SIG-M5 treated with dmso at 0.1 percent for 504 hours (cell line): ENCODE measurements around the gene COL16A1.

ENCODE experiments used
- DNase-seq: peaks from one replicate; lab custom pipeline; 2025; ENCODE audit not compliant: unreplicated experiment; lab: John Stamatoyannopoulos, UW

The COL16A1 gene

DNA sequence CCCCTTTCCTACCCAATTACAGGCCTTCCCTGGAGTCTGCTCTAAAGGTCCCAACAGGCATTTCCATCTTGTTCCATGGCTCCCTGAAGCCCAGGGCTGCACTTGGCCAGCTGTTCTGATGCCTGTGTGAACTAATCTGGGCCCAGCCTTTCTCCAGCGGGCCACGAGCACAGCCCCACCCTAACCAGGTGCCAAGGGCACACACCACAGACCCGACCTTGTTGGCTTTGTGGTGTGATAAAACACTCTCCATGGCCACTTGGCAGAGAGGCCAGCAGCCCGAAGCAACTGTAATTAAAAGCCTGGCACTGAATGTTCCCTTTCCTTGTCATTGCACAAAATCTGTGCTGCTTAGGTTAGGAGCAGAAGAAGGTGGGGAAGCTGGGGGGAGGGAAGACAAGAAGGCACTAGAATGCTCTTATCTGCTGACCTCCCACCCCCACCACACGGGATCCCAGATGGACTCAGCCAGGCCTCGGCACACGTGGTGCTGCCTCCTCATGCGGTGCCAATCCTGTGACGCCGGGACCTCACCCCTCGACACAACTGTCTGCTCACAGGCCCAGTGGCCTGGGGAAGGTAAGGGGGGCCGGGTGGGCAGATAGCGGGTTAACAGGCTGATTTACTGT lies 76.4 kb downstream of the COL16A1 start:
- DNase-seq = no peak

DNA sequence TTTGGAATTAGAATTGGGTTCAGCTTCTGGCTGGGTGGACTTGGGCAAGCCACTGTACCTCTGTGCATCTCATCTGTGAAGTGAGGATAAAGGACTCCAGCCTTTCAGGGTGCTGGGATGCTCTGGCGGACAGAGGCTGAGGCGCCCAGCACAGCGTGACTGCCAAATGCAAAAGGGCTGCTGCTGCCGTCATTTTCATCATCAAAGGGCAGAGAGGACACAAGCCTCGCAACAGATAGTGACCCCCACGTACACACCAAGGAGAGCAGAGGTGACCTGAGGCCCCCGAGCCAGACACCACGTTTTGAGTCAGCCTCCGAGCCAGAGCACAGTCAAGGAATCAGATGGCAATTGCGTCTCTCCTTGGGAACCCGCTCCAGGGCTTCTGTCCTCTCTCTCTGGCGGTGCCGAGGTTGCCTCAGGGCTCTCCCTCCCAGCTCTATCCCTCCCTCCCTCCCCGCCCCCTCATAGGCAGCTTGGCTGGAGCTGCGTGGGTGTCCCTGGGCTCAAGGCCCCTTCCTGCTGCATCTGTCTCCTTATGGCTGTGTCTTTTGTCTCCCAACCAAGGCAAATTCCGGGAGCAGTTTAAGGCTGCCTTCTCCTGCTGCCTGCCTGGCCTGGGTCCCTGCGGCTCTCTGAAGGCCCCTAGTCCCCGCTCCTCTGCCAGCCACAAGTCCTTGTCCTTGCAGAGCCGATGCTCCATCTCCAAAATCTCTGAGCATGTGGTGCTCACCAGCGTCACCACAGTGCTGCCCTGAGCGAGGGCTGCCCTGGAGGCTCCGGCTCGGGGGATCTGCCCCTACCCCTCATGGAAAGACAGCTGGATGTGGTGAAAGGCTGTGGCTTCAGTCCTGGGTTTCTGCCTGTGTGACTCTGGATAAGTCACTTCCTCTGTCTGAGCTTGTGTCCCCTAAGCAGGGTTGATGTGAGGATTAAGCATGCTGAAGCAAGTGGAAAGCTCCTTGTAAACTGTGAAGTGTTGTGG lies 77.3 kb downstream of the COL16A1 start:
- DNase-seq = no peak

DNA sequence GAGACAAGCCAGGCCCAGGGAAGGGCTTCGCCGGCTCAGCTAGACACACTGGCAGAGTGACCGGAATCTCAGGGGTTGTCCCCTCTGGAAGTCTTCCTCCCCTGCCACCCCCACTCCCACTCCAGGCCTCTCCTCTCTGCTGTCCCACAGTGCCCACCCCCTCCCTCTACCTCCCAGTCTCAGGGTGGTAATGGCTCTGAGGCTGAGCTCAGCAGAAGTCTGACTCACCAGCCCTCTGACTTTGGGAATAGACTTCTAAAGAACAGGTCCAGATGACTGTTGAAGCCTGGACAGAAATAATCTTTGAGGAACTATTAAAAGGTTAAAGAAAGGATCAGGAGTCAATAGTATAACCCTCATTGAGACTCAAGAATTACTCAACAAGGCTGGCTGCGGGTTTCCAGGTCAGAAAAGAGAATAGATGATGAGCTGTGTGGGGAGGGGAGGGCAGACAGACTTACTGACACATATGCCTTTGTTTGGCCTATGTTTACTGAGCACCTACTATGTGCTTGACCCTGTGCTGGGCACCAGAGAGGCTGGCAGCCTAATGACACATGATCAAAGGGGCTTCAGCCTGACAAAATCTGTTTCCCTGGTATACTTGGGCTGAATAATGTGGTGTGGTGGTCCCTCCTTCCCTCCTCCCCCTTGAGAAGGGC lies 78.1 kb downstream of the COL16A1 start:
- peak; percentile 58 for DNase-seq

DNA sequence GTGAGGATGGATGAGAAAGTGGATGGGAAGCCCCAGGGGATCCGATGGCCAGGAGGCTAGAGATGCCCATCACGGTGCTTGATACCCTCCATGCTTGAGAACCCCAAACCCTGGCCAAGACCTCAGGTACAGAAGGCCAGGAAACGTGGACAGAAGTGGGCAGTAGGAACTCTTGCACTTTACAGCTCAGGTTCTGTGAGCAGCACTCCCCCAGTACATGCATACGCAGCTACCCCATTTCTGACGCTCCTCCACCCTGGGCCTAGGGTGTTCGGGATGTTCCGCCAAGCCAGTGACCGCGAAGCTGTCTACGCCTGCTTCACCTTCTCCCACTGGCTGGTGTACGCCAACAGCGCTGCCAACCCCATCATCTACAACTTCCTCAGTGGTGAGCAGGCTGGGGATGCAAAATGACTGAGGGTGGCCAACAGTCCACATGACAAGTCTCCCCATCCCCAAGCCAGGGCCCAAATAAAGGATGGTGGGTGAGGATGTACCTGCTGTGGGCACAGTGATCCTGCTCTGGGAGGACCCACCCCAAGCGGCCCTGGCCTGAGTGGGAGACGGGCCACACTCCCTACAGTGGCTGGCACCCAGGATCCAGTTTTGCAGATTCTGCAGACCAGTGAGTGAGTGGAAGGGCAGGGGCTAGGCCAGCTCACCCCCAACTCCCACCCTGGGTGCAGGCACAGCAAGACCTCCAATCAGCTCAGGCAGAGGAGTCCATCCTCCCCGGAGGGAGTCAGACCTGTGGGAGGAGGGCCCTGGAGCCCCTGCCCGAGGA lies 78.9 kb downstream of the COL16A1 start:
- DNase-seq = no peak

DNA sequence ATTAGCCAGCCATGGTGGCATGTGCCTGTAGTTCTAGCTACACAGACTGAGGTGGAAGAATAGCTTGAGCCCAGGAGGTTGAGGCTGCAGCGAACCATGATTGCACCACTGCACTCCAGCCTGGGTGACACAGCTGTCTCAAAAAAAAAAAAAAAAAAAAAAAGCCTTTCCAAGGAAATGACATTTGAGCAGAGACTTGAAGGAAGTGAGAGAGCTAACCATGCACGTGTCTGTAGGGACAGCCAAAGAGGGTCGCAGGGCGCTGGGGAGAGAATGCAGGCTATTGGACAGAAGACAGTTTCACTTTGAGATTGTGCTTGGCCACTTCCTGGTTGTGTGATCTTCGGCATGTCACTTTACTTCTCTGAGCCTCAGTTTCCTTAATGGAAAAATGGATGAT lies 79.5 kb downstream of the COL16A1 start:
- DNase-seq = peak; percentile 53

DNA sequence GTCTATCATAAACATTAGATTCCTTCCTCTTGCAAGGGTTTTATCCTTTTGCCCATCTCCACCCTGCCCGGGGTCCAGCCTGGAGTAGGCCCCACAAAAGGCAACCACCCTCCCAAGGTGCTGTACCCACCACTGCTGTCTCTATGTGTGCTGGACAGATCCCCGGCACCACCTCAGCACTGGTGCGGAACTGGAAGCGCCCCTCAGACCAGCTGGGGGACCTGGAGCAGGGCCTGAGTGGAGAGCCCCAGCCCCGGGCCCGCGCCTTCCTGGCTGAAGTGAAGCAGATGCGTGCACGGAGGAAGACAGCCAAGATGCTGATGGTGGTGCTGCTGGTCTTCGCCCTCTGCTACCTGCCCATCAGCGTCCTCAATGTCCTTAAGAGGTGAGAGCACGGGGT lies 80.5 kb downstream of the COL16A1 start:
- DNase-seq = no peak

DNA sequence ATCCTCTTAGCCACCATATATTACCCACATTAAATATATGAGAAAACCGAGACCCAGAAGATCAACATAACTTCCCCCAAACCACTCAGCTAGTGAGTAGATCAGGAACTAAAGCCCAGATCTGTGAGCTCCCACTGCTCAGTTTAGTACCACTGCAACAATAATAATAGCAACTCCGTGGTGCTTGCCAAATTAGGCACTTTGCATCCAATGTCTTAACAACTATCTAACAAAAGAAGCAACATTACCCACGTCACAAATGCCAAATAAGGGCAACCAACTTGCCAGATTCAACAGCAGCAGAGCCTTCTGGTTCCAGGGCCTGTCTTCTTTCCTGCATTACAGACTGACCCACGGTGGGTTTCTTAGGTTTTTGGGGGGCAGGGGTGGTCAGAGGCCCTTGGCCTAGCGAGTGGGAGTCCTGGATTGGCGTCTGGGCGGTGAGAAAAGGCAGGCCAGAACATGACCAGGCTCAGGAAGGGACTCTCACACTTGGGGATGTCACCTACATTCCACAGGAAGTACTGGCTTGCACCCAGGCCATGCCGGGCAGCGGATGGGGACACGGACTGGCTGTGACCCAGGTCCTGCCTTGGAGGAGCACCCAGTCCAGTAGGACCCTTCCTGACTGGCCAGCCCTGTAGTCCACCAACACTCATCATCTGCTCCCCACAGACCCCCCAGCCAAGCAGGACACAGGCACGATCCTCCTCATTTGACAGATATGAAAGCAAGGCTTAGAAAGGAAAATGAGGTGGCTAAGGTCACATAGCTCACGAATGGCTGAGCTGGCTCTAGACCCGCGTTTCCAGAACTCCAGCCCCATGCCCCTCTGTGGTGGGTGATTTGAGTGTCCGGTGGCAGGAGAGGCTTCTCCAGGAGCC lies 81.7 kb downstream of the COL16A1 start:
- DNase-seq = no peak

DNA sequence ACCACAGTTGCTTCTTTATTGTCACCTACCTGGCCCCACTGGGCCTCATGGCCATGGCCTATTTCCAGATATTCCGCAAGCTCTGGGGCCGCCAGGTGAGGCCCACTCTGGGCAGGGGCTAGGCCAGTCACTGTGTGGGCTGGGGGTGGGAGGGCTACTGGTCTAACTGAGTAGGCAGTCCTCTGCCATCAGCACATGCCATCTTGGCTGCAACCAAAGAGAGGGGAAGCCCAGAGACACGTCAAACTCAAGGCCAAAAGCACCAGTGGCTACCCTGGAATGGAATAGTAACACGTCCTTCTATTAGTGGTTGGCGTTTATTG lies 82.4 kb downstream of the COL16A1 start:
- DNase-seq = no peak

DNA sequence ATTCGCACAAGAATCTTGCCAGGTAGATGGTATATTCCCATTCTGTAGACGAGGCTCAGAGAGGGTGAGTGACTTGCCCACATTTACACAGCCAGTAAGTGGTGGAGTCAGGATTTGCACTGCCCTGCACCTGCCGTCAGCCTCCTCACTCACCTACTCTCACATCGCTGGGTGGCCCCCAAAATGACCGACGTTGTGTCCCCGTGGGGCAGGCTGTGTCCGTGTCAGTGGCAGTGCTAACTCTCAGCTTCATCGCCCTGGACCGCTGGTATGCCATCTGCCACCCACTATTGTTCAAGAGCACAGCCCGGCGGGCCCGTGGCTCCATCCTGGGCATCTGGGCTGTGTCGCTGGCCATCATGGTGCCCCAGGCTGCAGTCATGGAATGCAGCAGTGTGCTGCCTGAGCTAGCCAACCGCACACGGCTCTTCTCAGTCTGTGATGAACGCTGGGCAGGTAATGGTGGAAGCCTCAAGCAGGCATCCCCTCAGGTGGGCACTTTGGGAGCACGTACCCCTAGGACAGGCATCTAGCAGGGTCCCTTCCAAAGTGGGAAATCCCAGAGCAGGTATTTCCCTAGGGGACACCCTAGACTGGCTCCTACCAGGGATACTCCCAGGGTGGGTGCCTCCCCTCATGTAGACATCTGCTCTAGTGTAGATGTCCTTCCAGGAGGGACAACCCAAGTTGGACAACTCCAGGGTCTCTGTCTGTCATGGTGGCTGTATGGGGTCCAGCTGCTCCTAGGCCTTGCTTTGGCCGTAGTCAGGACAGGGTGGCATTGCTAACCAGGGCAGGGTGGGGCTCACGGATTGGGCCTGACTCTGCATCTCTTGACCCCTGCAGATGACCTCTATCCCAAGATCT lies 83.0 kb downstream of the COL16A1 start:
- no peak for DNase-seq

DNA sequence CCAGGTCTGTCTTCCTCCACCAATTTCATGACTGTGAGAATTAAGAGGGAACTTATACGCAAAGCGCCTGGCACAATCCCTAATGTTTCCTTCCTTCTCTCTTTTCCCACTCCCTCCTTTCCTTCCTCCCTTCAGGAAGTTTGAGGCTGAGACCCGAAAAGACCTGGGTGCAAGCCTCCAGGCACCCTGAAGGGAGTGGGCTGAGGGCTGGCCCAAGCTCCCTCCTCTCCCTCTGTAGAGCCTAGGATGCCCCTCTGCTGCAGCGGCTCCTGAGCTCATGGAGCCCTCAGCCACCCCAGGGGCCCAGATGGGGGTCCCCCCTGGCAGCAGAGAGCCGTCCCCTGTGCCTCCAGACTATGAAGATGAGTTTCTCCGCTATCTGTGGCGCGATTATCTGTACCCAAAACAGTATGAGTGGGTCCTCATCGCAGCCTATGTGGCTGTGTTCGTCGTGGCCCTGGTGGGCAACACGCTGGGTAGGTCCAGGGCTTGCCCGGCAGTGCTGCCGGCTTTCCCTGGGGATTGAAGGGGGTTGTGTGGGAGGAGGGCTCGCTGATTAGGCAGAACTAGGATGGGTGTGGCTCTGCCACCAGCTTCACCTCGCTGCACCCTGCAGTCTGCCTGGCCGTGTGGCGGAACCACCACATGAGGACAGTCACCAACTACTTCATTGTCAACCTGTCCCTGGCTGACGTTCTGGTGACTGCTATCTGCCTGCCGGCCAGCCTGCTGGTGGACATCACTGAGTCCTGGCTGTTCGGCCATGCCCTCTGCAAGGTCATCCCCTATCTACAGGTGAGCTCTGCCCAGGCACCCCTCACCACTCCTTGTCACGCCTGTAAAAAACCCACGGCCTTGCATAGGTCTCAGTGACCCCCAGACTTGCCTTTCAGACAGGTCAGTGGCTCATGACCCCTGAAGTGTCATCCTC lies 84.6 kb downstream of the COL16A1 start:
- no peak for DNase-seq

DNA sequence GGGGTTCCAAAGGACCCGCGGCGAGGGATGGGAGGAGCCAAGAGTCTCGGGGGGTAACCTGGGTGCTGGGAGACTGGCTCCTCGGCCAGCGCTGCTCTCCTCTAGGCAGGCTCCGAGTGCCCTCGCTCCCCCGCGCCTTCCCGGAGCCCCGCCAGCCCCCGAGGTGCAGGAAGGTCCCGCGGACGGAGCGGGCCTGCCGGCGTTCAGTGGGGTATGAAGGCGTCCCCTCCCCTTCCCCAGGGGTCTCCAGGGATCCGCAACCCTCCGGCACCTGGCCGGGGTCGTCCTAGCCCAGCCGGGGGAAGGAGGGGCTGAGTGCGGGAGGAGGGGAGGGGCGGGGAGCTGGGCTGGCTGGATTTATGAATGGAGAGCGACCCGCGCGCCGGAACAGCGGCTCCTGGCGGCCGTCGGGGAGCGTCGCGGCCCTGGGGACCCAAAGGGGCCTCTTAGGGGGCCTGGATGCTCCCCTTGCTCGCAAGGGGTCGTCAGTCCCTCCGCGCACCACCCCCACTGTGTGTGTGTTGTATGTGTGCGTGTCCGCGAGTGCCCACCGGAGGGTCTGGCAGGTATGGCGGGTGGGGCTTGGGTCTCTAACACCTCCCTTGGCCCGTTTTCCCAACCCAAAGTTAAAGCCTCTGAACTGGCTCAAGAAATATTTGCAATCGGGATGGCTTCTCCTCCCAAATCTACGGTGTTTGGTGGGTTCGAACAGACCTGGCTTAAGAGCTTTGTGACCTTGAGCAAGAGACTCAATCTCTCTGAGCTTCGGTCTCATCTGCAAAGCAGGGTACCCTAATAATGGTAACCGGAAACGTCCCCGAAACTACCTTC lies 85.7 kb downstream of the COL16A1 start:
- DNase-seq = peak; percentile 42

DNA sequence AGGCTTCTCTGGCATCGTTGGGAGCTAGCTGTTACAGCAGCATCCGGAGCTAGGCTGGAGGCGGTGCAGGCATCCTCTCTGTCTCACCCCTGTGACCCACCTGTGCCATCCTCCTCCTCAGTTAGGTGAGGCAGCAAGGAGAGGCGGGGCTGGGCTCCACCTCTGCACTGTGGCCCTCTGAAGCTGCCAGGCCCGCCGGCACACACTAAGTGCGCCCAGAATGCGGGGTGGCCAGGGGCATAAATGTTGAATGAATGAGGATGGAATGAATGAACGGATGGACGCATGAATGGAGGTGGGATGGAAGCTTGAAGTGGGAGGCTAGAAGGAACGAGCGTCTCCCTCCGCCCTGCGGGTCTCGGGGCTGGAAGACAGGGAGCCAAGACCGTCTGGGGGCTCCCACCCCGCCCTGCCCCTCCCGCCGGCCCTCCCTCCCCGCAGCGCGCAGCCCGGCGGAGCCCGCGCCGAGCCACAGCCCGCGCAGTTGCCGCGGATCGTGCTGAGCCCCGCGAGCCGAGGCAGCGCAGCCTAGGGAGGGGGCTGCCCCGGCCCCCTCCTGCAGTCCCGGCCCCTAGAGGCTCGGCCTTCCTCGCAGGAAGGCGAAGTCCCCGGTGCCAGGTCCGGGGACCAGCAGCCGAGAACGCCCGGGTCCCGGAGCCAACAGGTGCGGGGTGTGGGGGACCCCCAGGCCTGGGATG lies 86.5 kb downstream of the COL16A1 start, which contains the start of gene HCRTR1:
TSS of gene HCRTR1 (plus strand) at position 472 of the 698 bp plus-strand sequence. CDS start 1,504 bp downstream, outside the sequence.
- DNase-seq = no peak

DNA sequence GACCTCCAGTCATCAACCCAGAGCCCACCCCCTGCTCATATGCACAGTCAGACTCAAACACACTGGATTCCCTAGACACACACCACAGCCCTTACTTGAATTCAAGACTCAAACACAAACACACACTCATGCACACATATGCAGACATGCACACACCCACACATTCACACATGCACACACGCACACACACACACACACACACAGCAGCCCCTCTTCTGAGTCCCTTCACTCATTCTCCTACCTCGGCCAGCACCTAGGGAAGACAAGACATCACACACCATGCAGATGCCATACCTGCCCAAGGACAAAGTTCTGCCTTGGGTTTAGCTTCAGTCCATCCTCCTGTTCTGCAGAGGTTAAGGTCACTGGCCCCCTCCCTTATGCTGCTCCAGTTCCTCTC lies 87.9 kb downstream of the COL16A1 start:
- no peak for DNase-seq

DNA sequence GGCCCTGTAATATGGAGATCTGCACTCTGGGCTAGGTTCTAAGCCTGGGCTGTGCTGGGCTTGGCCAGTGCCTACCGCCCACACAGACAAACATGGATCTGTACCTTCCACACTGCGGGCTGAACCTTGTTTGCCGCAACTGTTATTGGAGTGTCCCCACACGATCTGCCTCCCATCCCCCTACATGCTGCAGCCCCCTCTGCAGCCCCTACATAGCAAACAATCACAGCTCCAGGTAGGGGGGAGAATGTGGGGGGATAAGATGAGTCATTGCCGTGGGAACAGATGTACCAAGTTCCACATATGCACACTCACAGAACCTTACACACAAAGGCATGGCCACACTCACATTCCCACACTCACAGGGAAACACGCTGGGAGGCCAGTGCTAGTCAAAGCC lies 88.4 kb downstream of the COL16A1 start:
- DNase-seq = no peak

DNA sequence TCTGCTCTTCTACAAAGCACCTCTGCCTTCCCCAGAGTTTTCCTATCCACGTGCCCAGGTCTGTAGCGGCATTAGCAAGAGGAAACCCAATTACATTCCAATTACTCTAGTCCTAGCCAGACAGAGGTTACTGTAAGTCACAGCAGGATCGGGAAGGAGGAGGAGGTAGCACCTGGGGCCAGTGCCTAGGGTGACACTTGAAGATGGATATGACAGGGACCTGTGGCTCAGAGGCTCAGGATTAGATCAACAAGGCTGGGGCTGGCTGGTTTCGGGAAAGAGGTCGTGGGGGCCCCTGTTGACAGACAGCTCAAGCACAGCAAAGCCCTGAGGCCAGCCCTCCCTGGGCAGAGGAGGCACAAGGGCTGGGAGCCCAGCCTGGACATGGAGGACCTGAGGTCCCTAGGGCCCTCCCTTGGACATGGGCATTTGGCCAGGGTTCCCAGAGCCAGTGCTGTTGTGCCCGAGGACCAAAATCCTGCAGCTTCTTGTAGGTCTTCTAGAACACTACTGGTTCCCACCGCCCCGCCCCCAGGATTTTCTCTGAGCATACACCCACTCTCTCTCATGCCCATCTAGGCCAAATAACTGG lies 89.3 kb downstream of the COL16A1 start:
- DNase-seq = no peak

DNA sequence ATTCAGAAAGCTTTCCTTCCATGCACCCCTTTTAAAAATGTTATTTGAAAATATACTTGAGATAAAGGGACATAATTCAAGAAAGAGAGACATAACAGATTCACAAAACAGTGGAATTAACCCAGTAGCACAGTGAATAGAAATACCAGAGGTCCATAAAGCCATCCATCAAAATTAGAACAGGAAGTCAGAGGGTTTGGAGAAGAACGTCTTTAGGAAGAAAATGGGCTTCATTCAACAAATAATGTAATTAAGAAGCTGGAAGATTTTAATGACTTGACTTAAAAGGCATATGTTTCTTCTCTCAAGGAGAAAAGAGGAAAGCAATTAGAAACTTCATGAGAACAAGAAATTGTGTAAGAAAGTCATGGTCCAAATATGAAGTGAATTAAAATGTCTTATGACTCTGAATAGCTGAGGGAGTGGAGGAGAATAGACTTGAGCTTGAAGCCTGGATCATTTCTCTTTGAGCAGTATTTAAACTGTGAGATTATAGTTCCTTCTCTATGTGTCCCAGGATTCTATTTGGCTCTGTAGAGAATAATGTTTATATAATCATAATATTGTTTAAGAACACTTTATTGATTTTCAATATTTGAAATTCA lies 94.2 kb downstream of the COL16A1 start:
- no peak for DNase-seq
